Astrocyte of the spinal cord (primary cell): ENCODE data around the gene S100A5.
"Not testable (repeated sequence)": the region's sequence is repeated elsewhere in the genome, so short reads cannot be mapped to it uniquely, and the experiment has no call there.

ENCODE experiments used
- DNase-seq: peaks from one replicate; pipeline ENCODE4 v3.0.0; 2011; ENCODE audit warnings: low read depth, low spot score
- H3K4me3 ChIP-seq: 2 replicates; pipeline ENCODE4 v1.5.1; 2011; ENCODE audit warnings: low read depth, mild to moderate bottlenecking, low read length, moderate library complexity
- in situ Hi-C: cut with HindIII; loops from 2 replicates; pipeline ENCODE4 v1.10.0; 2017; ENCODE audit warnings: low sequenced_read_pairs
- TF ChIP-seq, protein P1 (sequence below): IDR thresholded peaks from 2 replicates; pipeline ENCODE4 v1.5.1; 2012; ENCODE audit warnings: low read depth, mild to moderate bottlenecking, low read length, inconsistent platforms

S100A5 gene

DNA sequence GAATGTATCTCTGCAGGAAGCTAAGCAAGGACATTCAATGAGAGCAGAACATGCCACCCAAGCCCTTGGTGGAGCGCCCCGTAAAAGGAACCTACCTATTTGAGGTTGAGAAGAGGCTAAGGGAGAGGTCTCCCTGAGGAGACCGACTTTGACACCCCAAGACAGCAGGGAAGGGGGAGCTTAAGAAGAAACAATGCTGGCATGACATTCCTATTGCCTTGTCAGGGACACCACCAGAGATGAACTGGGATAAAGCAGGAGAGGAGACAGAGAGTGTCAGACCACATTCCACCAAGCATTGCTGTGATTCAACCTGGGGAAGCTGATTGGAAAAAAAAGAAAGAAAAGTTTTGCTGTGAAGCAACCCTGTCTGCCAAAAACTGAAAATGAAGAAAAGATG lies 38.2 kb upstream of the S100A5 start:
- in situ Hi-C loops, result no loop called here
- H3K4me3 ChIP-seq, result no peak overlapping the region
- DNase-seq, result no peak
- TF ChIP-seq, protein P1, sequence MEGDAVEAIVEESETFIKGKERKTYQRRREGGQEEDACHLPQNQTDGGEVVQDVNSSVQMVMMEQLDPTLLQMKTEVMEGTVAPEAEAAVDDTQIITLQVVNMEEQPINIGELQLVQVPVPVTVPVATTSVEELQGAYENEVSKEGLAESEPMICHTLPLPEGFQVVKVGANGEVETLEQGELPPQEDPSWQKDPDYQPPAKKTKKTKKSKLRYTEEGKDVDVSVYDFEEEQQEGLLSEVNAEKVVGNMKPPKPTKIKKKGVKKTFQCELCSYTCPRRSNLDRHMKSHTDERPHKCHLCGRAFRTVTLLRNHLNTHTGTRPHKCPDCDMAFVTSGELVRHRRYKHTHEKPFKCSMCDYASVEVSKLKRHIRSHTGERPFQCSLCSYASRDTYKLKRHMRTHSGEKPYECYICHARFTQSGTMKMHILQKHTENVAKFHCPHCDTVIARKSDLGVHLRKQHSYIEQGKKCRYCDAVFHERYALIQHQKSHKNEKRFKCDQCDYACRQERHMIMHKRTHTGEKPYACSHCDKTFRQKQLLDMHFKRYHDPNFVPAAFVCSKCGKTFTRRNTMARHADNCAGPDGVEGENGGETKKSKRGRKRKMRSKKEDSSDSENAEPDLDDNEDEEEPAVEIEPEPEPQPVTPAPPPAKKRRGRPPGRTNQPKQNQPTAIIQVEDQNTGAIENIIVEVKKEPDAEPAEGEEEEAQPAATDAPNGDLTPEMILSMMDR, result no peak

DNA sequence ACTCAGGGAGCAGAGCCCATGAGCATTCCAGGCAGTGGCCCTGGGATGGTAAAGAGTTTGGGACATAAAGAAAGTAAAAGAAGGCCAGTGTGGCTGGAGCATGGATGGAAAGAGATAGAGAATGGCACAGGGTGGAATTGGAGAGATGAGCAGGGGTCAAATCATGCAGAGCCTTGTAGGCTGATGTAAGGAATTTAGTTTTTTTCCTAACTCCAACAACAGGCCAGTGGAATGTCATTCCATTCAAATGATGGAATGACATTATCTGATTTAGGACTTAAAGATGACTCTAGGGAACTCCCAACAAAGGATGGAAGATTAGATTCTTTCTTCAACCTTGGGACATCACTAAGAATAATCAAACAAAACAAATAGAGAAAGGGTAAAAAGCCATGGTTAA lies 37.8 kb upstream of the S100A5 start:
- in situ Hi-C loops, result no loop called here
- no peak for DNase-seq
- TF ChIP-seq, protein P1, result no peak
- H3K4me3 ChIP-seq, result no peak overlapping the region

DNA sequence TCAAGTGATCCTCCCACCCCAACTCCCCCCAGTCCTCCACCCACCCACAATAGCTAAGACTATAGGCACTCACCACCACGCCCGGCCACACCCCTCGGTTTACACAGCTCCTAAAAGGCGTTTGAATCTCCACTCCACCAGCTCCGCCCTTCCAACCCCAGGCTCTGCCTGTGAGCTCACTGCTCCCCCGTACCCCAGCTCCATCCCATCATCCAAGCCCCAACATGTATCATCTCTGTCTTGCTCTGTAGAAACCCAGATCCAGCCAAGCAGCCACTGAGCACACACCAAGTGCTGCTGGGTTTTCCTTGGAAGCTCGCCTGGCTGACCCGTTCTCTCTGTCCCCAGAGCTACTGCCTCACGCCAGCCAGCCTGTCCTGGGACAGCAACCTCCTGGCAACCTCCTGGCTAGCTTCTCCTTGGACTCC lies 36.9 kb upstream of the S100A5 start:
- in situ Hi-C loops, result no loop called here
- DNase-seq, result no peak
- TF ChIP-seq, protein P1, result no peak

DNA sequence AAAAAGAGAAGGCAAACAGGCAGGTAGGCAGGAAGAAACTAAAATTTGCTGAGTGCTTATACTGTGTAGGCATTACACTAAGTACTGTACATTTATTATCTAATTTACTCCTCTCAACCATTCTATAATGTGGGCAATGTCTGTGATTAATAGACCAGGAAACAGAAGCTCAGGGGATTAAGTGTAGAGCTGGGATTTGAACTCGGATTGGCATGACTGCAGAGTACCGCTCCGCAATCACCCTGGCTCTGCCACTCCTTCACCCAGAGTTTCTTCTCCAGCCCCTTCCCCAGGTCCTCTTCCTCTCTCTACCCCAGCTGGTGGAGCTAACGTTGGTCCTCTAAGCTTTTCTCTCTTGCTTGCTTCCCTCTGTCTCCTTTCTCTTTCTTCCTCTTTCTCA lies 36.4 kb upstream of the S100A5 start:
- TF ChIP-seq, protein P1, result no peak
- no peak overlapping the region for H3K4me3 ChIP-seq
- in situ Hi-C loops, result no loop called here
- DNase-seq, result no peak

More for the DNA sequence above, 36.9 kb upstream of the S100A5 start:
- H3K4me3 ChIP-seq, result no peak overlapping the region

DNA sequence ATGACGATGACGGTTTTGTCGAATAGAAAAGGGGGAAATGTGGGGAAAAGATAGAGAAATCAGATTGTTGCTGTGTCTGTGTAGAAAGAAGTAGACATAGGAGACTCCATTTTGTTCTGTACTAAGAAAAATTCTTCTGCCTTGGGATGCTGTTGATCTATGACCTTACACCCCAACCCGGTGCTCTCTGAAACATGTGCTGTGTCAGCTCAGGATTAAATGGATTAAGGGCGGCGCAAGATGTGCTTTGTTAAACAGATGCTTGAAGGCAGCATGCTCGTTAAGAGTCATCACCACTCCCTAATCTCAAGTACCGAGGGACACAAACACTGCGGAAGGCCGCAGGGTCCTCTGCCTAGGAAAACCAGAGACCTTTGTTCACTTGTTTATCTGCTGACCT lies 34.8 kb upstream of the S100A5 start:
- H3K4me3 ChIP-seq, DNase-seq, in situ Hi-C loops: not testable (repeated sequence)

DNA sequence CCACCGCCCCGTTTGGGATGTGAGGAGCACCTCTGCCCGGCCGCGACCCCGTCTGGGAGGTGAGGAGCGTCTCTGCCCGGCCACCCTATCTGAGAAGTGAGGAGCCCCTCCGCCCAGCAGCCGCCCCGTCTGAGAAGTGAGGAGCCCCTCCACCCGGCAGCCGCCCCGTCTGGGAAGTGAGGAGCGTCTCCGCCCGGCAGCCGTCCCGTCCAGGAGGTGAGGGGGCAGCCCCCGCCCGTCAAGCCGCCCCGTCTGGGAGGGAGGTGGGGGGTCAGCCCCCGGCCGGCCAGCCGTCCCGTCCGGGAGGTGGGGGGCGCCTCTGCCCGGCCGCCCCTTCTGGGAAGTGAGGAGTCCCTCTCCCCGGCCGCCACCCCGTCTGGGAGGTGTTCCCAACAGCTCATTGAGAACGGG lies 34.4 kb upstream of the S100A5 start:
- DNase-seq, H3K4me3 ChIP-seq, in situ Hi-C loops: not testable (repeated sequence)

DNA sequence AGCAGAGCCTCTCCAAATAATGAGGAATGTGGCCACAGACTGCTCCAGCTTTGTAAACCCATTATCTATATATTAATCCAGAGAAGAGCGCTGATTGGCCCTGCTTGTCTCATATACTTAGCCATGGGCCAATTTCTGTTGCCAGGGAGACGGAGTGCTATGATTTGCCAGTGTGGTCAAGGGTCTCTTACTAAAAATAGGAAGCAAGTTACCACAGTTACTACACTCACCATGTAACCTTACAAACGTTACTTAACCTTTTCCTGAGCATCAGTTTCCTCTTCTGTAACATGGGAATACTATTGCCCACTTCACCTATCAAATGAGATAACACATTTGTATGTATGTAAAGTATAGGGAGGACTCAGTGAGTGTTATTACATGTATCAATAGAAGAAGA lies 32.6 kb upstream of the S100A5 start:
- no peak for DNase-seq
- TF ChIP-seq, protein P1, result no peak
- H3K4me3 ChIP-seq, result no peak overlapping the region
- in situ Hi-C loops, result no loop called here

DNA sequence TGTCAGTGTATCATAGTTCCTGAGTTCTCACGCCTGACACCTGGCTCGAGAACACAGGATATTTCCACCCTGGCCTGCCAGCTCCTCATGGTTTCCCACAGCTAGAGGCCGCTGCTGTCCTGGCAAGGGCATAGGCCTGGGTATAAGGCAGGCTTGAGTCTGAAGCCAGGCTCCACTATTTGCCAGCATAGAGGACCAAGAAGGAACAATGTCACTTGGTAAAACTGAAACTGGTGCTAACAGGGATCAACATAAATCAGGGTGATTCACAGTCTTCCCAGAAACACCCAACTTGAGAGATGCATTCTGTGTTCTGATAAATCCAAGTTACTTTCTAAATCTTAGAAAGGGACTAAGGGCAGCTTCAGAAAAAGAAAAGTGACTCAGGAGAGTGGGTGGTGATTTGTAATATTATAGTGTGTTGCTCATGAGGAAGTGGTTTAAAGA lies 31.9 kb upstream of the S100A5 start:
- TF ChIP-seq, protein P1, result peak; percentile 94
- in situ Hi-C loops, result no loop called here
- DNase-seq, result peak; percentile 85
- H3K4me3 ChIP-seq, result no peak overlapping the region
